SK-N-SH (cell line): ENCODE measurements around the gene STAC3. TPM values are rescaled to one million over a fixed set of nuclear protein-coding genes. Genes with fewer than 3 reads are reported as not detected.

Experiments
- CTCF ChIA-PET: fragments of 300-600, 350-600 bp; formaldehyde crosslinking; extraction: SDS; loops from one replicate; lab custom pipeline; 2021; lab: Yijun Ruan, JAX
- POLR2A ChIA-PET: fragments of 350-600 bp; sonication (Branson Sonifier 250); formaldehyde crosslinking; extraction: SDS; loops from one replicate; lab custom pipeline; 2020; ENCODE audit warnings: antibody characterized with exemption, inconsistent platforms; lab: Yijun Ruan, JAX
- DNase-seq: peaks from one replicate; pipeline ENCODE4 v3.0.0; 2012
- H2AFZ ChIP-seq: fragments of 200-600 bp; sonication (generic); 2 replicates; pipeline ENCODE4 v1.8.1; 2016; ENCODE audit warnings: antibody characterized with exemption, mild to moderate bottlenecking, low read depth
- H3F3A ChIP-seq: fragments of 200-600 bp; sonication (generic); replicated peaks from 2 replicates; pipeline ENCODE3; 2016; ENCODE audit warnings: antibody characterized with exemption, mild to moderate bottlenecking; ENCODE audit not compliant: insufficient read depth
- H3K27ac ChIP-seq, 2 experiments: fragments of 200-500 bp in 1 of 2; fragments of 200-600 bp in 1 of 2; sonication (Bioruptor generic) in 1 of 2; sonication (generic), shearing (Covaris generic) in 1 of 2; 2 replicates each; pipeline versions ENCODE4 v1.5.1 to v1.6.1; 2014 to 2016; ENCODE audit warnings: low read depth in 2 of 2, inconsistent platforms in 1 of 2, low read length in 1 of 2, mild to moderate bottlenecking in 1 of 2, mixed read lengths in 1 of 2
- H3K27me3 ChIP-seq: fragments of 200-600 bp; sonication (generic), shearing (Covaris generic); 2 replicates; pipeline ENCODE4 v1.6.1; 2016; ENCODE audit warnings: mixed run types; ENCODE audit not compliant: insufficient read depth
- H3K36me3 ChIP-seq, 2 experiments: fragments of 200-500 bp in 1 of 2; fragments of 200-600 bp in 1 of 2; sonication (Bioruptor generic) in 1 of 2; sonication (generic) in 1 of 2; replicated peaks in 1 of 2; 2 replicates each; pipeline versions ENCODE3 to v1.5.1; 2014 to 2016; ENCODE audit warnings: low read length in 1 of 2, mild to moderate bottlenecking in 1 of 2; ENCODE audit not compliant: insufficient read depth in 2 of 2, control insufficient read depth in 1 of 2
- H3K4me1 ChIP-seq, 2 experiments: fragments of 200-500 bp in 1 of 2; fragments of 200-600 bp in 1 of 2; sonication (Bioruptor generic) in 1 of 2; sonication (generic), shearing (Covaris generic) in 1 of 2; 2 replicates each; pipeline versions ENCODE4 v1.5.1 to v1.6.1; 2014 to 2016; ENCODE audit warnings: low read depth in 1 of 2, low read length in 1 of 2, mixed run types in 1 of 2; ENCODE audit not compliant: insufficient read depth in 2 of 2, control insufficient read depth in 1 of 2
- H3K4me2 ChIP-seq: fragments of 200-600 bp; sonication (generic), shearing (Covaris generic); 2 replicates; pipeline ENCODE4 v1.6.1; 2017; ENCODE audit warnings: mixed run types
- H3K4me3 ChIP-seq, 2 experiments: fragments of 200-500 bp in 1 of 2; fragments of 200-600 bp in 1 of 2; sonication (Bioruptor generic) in 1 of 2; sonication (generic), shearing (Covaris generic) in 1 of 2; 2 replicates each; pipeline versions ENCODE4 v1.5.1 to v1.8.1; 2014 to 2016; ENCODE audit warnings: low read depth in 2 of 2, inconsistent platforms in 1 of 2, low read length in 1 of 2, mild to moderate bottlenecking in 1 of 2, mixed read lengths in 1 of 2, moderate library complexity in 1 of 2
- H3K79me2 ChIP-seq: fragments of 200-600 bp; sonication (generic); 2 replicates; pipeline ENCODE4 v1.8.1; 2017; ENCODE audit warnings: mild to moderate bottlenecking; ENCODE audit not compliant: insufficient read depth
- H3K9ac ChIP-seq: fragments of 200-600 bp; sonication (generic); 2 replicates; pipeline ENCODE4 v1.6.1; 2017; ENCODE audit warnings: mixed run types
- H3K9me2 ChIP-seq: fragments of 200-600 bp; sonication (generic); 2 replicates; pipeline ENCODE4 v1.6.1; 2017; ENCODE audit warnings: mixed run types
- H3K9me3 ChIP-seq: fragments of 200-600 bp; sonication (generic); 2 replicates; pipeline ENCODE4 v1.6.1; 2017; ENCODE audit warnings: mixed run types, mild to moderate bottlenecking, moderate library complexity
- H4K20me1 ChIP-seq: fragments of 200-600 bp; sonication (generic); 2 replicates; pipeline ENCODE4 v1.6.1; 2017; ENCODE audit warnings: mild to moderate bottlenecking, mixed run types; ENCODE audit not compliant: insufficient read depth
- CTCF ChIP-seq: fragments of 200-600 bp; sonication (generic); IDR thresholded peaks from 2 replicates; pipeline ENCODE4 v1.6.1; 2017; ENCODE audit warnings: antibody characterized with exemption, mild to moderate bottlenecking, moderate library complexity
- EZH2phosphoT487 ChIP-seq: fragments of 200-600 bp; sonication (generic); IDR thresholded peaks from 2 replicates; pipeline ENCODE4 v1.6.1; 2017; ENCODE audit warnings: low read depth, mixed run types, mild to moderate bottlenecking, antibody characterized with exemption, moderate library complexity, borderline replicate concordance
- FOSL2 ChIP-seq: IDR thresholded peaks from 2 replicates; pipeline ENCODE4 v1.4.0; 2012; ENCODE audit warnings: low read depth, mild to moderate bottlenecking, moderate library complexity, borderline replicate concordance
- FOXJ3 ChIP-seq: sonication (generic); formaldehyde crosslinking; IDR thresholded peaks from 2 replicates; pipeline ENCODE4 v1.5.1; 2020; ENCODE audit warnings: mild to moderate bottlenecking, missing genetic modification reagents
- JUND ChIP-seq: IDR thresholded peaks from 2 replicates; pipeline ENCODE4 v1.4.0; 2012
- NFIC ChIP-seq: IDR thresholded peaks from 2 replicates; pipeline ENCODE4 v1.4.0; 2012; ENCODE audit warnings: borderline replicate concordance
- NRF1 ChIP-seq: IDR thresholded peaks from 2 replicates; pipeline ENCODE4 v1.6.1; 2012; ENCODE audit warnings: low read depth, mild to moderate bottlenecking, low read length
- PBX3 ChIP-seq: IDR thresholded peaks from 2 replicates; pipeline ENCODE4; 2012
- RCOR1 ChIP-seq: fragments of 150-350 bp; IDR thresholded peaks from 2 replicates; pipeline ENCODE4 v1.6.1; 2017; ENCODE audit warnings: antibody characterized with exemption, low read length
- REST ChIP-seq: IDR thresholded peaks from 2 replicates; pipeline ENCODE4 v1.6.1; 2012; ENCODE audit warnings: mild to moderate bottlenecking, low read depth, low read length, moderate library complexity
- RFX5 ChIP-seq: IDR thresholded peaks from 2 replicates; pipeline ENCODE4 v1.6.1; 2012; ENCODE audit warnings: mild to moderate bottlenecking, improper control_type of control experiment, low read length
- TAF1 ChIP-seq: IDR thresholded peaks from 2 replicates; pipeline ENCODE4 v1.6.1; 2012; ENCODE audit warnings: low read depth, mild to moderate bottlenecking, low read length, moderate library complexity, borderline replicate concordance
- USF2 ChIP-seq: fragments of 150-350 bp; IDR thresholded peaks from 2 replicates; pipeline ENCODE4 v1.6.1; 2017; ENCODE audit warnings: antibody characterized with exemption, low read length, low read depth, borderline replicate concordance
- YY1 ChIP-seq: IDR thresholded peaks from 2 replicates; pipeline ENCODE4 v1.4.0; 2012; ENCODE audit warnings: low read depth, mild to moderate bottlenecking
- ZBTB33 ChIP-seq: IDR thresholded peaks from 2 replicates; pipeline ENCODE4 v1.4.0; 2012; ENCODE audit warnings: low read depth, borderline replicate concordance
- WGBS: methylation state at CpG from one replicate; pipeline ENCODE4 v1.1.6; 2017; ENCODE audit warnings: low lambda C conversion rate; 5-methylcytosine and 5-hydroxymethylcytosine counted together
- polyA plus RNA-seq, 3 experiments: library from polyadenylated mRNA; depleted of rRNA; stranded (reverse); fragments of >200 nt; gene quantifications; 2 replicates each; pipeline ENCODE4 v1.2.3, GENCODE V29; 2012

Gene STAC3
- polyA plus RNA-seq, 1 of the 3 experiments (the other 2 are of a cell fraction) = 0.76 TPM

GRCh38 chr12:57254506-57255280, 3.7 kb upstream of the STAC3 start:
- Histone ChIP-seq H3K79me2 (no peaks in the 10 kb centered on the region), H3K9ac (no peak overlapping the region), H3K4me2 (no peak overlapping the region), H3K9me3 (no peaks in the 10 kb centered on the region), H3K4me3 (no peak overlapping the region), H3K27ac (no peak overlapping the region), H3K27me3 (no peaks in the 10 kb centered on the region), H3K4me1 (peaks cover 0 to 6% of the 10 kb centered on the region in 2 experiments; a peak in 1 of 4 replicates), H3K9me2 (no peaks in the 10 kb centered on the region), H3F3A (no peaks in the 10 kb centered on the region), H2AFZ (no peak overlapping the region), H4K20me1 (no peaks in the 10 kb centered on the region), H3K36me3 (peaks cover 31 to 35% of the 10 kb centered on the region in 2 experiments)
- ChIA-PET POLR2A (interaction anchor here (0.9 kb wide), 1 partner anchor 16 kb away, joined by 3 read pairs; no protein-coding TSS in a partner anchor), CTCF (interaction anchor here (0.7 to 10.7 kb wide), 9 partner anchors 8 to 198 kb away, joined by 3 to 103 read pairs (median 3); no protein-coding TSS in a partner anchor)
- WGBS = 98% methylated on average over 12 of the region's 14 CpGs
- no peak for DNase-seq
- TF ChIP-seq REST (peak; percentile 69), NFIC (no peak)

- WGBS = 95% methylated on average over 3 of the region's 3 CpGs
- no peaks in the 10 kb centered on the region for H3K4me1 ChIP-seq
- H3K4me3 ChIP-seq = no peak overlapping the region
- H3K36me3 ChIP-seq = peaks cover 4 to 9% of the 10 kb centered on the region in 2 experiments
- ChIA-PET CTCF (interaction anchor here (1.0 to 31.5 kb wide), 10 partner anchors 10 to 209 kb away, joined by 3 to 937 read pairs (median 10); partner anchors contain the start of genes GLI1 and NXPH4), POLR2A (no interaction called here)
- no peaks in the 10 kb centered on the region for H4K20me1 ChIP-seq
- H3K79me2 ChIP-seq = no peaks in the 10 kb centered on the region
- H3K9me2 ChIP-seq = no peaks in the 10 kb centered on the region
- no peak overlapping the region for H3K4me2 ChIP-seq
- no peak overlapping the region for H2AFZ ChIP-seq
- no peak overlapping the region for H3K27ac ChIP-seq
- H3K27me3 ChIP-seq = no peaks in the 10 kb centered on the region
- no peak overlapping the region for H3K9ac ChIP-seq
- H3K9me3 ChIP-seq = no peaks in the 10 kb centered on the region
- no peaks in the 10 kb centered on the region for H3F3A ChIP-seq
- no peak for DNase-seq
- TF ChIP-seq EZH2phosphoT487 (no peak), CTCF (no peak), USF2 (no peak), NFIC (no peak), TAF1 (no peak), ZBTB33 (no peak), JUND (no peak), RCOR1 (no peak), FOXJ3 (CRISPR knock-in tag) (no peak), RFX5 (no peak), PBX3 (no peak), YY1 (no peak), FOSL2 (no peak), NRF1 (no peak)
Measured at GRCh38 chr12:57250541-57250940, 446 bp downstream of the STAC3 start.
